Putamen (tissue), 1 donor: ENCODE measurements around the gene STAB2.
"Not testable (repeated sequence)": the region's sequence is repeated elsewhere in the genome, so short reads cannot be mapped to it uniquely, and the experiment has no call there.

ENCODE experiments used
- DNase-seq: peaks from one replicate; pipeline ENCODE4 v3.0.0-alpha.2; 2016; ENCODE audit warnings: low spot score

Gene STAB2

GRCh38 chr12:103653568-103654173, 66.6 kb downstream of the STAB2 start:
- not testable (repeated sequence) for DNase-seq

DNA sequence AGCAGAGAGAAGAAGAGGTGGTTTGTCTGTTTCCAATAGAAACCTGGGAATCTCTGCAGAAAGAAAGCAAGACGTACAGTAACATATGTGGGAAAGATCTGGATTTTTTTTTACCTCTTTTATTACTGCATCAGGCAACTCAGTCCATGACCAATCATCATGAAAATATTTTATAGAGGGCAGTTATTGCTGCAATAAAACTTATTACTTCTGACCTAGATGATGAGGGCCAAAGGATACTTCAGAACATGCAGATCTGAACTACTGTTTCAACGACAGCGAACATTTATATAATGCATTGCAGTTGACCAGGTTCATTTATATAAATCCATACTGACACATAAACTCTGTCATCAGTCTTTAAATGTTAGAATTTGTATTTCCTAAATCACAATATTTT, 67.7 kb downstream of the STAB2 start:
- DNase-seq: no peak

GRCh38 chr12:103656291-103656690, 69.2 kb downstream of the STAB2 start:
- no peak for DNase-seq

DNA sequence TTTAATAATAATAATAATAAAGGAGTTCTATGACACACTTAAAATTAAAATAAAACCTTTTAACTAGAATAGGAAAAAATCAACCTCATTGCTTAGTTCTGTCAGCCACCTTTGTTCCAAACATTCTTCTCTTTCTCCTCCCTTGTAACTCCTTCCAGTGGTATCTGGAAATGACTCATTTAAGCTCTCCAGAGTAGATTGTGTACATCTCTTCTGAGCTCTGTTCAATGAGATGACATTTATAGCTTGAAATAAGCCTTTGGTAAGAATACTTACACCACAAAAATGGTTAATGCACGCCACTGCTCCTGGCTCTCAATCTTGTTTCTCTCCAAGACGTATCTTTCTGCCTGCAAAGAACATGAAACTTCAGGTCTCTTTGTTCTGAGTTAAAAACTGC, 70.3 kb downstream of the STAB2 start:
- DNase-seq: no peak

DNA sequence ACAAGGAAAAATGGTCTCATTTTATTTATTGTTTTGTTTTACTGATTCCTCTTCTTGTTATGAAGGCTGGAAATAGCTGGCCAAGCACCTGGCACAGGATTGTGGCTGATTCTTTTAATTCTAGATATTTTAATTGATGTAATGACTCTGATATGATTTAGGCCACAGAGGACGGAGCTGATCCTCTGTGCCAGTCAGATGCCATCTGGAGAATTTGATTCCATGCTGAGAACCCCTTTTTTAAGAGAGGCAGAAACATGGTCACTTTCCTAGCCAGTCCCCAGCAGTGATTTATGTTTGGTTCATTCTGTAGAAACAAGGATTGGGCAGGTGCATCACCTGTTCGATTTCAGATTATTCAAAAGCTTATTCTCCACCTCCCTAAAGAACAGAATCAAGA, 77.6 kb downstream of the STAB2 start:
- DNase-seq: no peak

GRCh38 chr12:103665971-103666370, 78.9 kb downstream of the STAB2 start:
- DNase-seq: no peak

DNA sequence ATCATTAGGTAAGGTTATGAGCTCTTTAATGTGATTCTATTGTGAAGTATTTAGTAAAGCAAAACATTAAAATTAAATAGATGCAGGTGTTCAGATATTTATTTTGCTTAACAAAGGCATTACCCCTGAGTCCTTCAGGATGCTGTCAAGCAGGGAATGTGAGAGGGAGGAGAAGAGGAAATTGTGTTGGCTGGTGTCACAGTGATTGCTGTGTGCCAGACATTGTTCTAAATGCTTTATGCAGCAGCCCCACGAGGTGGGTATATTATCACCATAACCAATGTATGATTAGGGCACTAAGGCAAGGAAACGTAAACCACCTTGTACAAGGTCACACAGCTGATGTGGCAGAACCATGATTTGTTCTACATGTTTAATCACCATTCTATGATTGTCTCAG, 80.1 kb downstream of the STAB2 start:
- no peak for DNase-seq

DNA sequence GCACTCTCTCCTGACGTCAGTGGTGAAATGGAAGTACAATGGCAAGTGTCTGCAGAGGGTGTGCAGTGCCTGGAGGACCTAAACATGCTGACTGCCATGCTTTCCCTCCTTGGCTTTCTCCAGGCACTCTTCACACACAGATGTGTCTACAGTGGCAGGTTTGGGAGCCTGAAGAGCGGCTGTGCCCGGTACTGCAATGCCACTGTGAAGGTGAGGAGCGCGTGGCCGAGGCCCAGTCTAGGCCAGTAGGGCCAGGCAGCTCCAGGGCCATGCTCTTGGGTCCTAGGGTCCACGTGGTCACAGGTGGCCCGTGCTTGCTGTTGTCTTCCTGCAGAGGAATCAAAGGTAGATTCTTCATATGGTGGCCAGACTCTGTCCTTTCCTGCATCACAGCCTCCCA, 81.4 kb downstream of the STAB2 start:
- DNase-seq: no peak

- no peak for DNase-seq
Measured at GRCh38 chr12:103671367-103671766, 84.3 kb downstream of the STAB2 start.

GRCh38 chr12:103672401-103673119, 85.5 kb downstream of the STAB2 start:
- no peak for DNase-seq

DNA sequence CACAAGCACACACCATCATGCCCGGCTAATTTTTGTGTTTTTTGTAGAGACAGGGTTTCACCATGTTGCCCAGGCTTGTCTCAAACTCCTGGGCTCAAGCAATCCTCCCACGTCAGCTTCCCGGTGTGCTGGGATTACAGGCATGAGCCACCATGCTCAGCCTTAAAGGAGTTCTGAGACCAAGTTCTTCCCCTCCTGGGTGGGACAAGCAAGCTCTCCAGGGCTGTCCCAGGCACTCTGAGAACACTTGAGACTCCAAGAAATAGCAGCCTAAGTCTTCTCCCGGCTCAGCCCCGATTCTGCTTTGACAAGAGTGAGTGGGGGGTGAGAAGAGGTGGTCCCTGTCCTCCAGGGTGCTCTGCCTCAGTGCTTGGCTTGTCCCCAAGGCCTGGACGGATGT, 86.4 kb downstream of the STAB2 start:
- DNase-seq: no peak

DNA sequence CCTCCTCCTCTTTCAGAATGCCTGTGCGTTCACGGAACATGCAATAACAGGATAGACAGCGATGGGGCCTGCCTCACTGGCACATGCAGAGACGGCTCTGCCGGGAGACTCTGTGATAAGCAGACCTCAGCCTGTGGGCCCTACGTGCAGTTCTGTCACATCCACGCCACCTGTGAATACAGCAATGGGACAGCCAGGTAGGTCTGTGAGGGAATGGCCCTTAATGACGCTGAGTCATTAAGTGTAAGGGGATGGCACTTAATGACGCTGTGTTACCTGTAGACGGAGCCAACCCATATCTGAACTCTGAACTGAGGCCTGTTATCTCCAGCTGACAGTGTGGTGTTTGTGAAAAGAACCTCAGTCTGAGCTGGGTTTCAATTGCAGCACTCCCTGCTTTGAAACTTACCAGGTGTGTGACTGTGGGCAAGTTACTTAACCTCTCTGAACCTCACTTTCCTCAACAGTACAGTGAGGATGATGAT, 86.9 kb downstream of the STAB2 start:
- DNase-seq: no peak

- DNase-seq: no peak
Measured at GRCh38 chr12:103676893-103677292, 89.8 kb downstream of the STAB2 start.

DNA sequence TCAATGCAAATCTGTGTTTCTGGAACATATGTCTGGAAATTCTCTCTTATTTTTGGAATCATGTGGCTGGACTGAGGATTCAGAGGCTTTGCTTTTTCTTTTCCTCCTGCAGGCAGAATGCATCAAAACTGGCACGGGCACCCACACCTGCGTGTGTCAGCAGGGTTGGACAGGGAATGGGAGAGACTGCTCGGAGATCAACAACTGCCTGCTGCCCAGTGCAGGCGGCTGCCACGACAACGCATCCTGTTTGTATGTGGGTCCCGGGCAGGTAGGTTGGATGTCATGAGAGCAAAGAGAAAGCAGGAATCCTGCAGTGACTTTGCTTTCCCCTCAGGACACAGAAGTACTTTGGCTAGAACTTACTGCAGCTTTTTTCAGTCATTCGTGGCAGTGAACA, 90.3 kb downstream of the STAB2 start:
- DNase-seq: no peak

DNA sequence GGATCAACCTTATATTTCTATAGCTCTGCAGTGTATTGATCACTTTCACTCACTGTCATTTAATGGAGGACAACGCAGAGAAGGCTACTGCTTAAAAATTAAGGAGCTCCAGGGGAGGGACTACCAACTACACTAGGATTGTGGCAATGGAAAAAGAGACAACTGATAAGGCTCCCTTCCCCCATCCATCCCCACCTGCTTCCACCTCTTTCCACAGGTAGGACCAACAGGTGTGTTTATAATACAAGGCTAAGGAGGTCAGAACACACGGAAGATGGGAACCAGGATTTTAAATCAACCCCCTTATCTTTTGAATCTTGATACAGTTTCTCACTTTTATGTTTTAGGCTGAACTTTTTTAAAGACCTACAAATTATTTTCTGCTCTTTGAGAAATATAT, 90.8 kb downstream of the STAB2 start:
- no peak for DNase-seq

GRCh38 chr12:103679421-103680170, 92.5 kb downstream of the STAB2 start:
- DNase-seq: no peak

GRCh38 chr12:103680591-103681141, 93.6 kb downstream of the STAB2 start:
- no peak for DNase-seq

DNA sequence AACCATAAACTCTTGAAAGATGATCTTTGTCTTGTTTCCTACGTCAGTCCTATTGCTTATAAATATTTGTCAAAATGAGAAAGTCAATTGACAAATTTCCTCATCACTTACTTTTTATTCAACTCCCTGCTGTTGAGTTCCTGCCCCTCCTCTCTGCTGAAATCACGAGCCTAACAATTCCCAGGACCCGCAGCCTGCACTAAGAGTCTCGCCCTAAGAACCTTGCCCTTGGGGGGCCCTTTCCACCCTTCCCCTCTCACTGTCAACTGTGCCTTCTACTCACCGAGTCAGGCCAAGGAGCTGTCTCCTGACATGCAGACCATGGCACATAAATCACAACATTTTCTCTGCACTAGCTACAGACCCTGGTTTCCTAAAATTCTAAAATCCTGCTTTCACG, 99.0 kb downstream of the STAB2 start:
- no peak for DNase-seq

- DNase-seq: no peak
Measured at GRCh38 chr12:103687253-103687652, 100.2 kb downstream of the STAB2 start.

DNA sequence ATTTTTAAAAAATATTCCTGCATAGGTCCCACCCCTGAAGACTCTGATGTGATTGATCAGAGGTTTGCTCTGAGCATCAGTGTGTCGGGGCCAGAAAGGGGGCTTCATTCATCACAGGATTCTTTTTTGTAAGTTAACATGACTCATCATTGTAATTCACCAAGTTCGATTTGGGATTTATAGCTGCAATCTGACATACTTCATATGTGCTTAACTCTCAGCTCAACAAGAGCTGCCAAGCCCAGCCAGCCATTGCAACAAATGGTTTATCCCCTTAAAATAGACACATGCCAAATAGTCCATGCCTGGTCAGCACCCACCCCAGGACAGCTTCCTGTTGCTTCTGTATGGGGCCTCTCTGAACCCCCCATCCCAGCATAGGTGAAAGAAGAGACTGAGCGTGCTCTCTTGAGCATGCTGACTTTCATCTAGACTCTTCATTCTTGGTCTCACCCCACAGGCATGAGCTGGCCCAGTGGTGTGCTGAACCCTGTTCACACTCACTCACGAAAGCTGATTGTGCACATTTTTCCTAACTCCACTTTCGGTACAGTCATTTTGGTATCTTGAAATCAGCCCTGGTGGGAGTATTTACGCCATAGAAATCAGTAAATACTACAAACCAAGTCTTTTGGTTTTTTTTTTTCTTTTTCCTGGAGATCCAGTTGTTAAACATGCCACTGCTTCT, 101.4 kb downstream of the STAB2 start:
- no peak for DNase-seq

GRCh38 chr12:103690426-103690825, 103.4 kb downstream of the STAB2 start:
- no peak for DNase-seq

DNA sequence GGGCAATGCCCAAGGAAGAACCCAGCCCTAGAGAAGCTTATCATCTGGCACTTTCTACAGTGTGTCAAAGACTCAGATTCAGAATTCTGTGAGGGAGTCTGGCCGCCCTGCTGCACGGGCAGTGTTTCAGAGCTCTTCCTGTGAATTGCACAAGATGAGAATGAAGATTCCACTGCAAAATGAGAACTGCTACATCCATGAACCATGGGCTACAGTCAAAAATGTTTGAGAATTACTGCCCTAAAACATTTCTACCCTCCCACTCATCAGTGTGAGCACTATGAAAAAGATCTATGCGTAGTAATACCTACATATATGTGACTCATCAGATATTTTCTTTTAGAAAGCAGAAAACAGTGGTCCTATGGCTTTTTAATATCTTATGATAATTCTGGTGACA, 104.0 kb downstream of the STAB2 start:
- DNase-seq: no peak
